ENCODE data around the gene LAMC3.
"Not testable (repeated sequence)": the region's sequence is repeated elsewhere in the genome, so short reads cannot be mapped to it uniquely, and the experiment has no call there.

LAMC3 gene

GRCh38 chr9:131098391-131099101 lies 89.6 kb downstream of the LAMC3 start:
- 89% methylated on average over 13 of the region's 13 CpGs for WGBS (ENCODE audit: insufficient coverage)
- peaks cover 0 to 16% (median 14%) of the 10 kb centered on the region in 4 experiments for H3K4me1 ChIP-seq (ENCODE audit: control extremely low read depth in 1 of 4, control insufficient read depth in 4 of 4, insufficient read depth in 4 of 4, low read length in 3 of 4)
- ChIA-PET POLR2A (interaction anchor here (0.6 kb wide), 1 partner anchor 13 kb away, joined by 3 read pairs; no protein-coding TSS in a partner anchor), CTCF (interaction anchor here (0.6 to 1.9 kb wide), 6 partner anchors 10 to 287 kb away, joined by 3 to 5 read pairs (median 4); partner anchors contain the start of gene NUP214)
- DNase-seq = no peak
- no peak overlapping the region for H3K4me3 ChIP-seq (ENCODE audit: control insufficient read depth in 1 of 7, extremely low read depth in 1 of 7, insufficient read depth in 4 of 7, low read depth in 2 of 7, low read length in 6 of 7)
- no peak overlapping the region for H3K27ac ChIP-seq (ENCODE audit: insufficient read depth in 1 of 2, low read depth in 1 of 2, low read length in 2 of 2, poor library complexity in 1 of 2, severe bottlenecking in 2 of 2)
- H3K9me3 ChIP-seq (ENCODE audit: control extremely low read depth in 1 of 5, control insufficient read depth in 4 of 5, insufficient read depth in 2 of 5, low read depth in 1 of 5, low read length in 4 of 5) = no peaks in the 10 kb centered on the region
- no peaks in the 10 kb centered on the region for H3K36me3 ChIP-seq (ENCODE audit: control insufficient read depth in 4 of 4, insufficient read depth in 4 of 4, low read length in 3 of 4)
- peaks cover 0 to 17% (median 15%) of the 10 kb centered on the region in 5 experiments for H3K27me3 ChIP-seq (replicated peaks in 2 of 5; ENCODE audit: control insufficient read depth in 4 of 5, insufficient read depth in 5 of 5, low read length in 4 of 5)

GRCh38 chr9:131099102-131099606 lies 90.2 kb downstream of the LAMC3 start:
- Histone ChIP-seq H3K27me3 (replicated peaks in 2 of 5; ENCODE audit: control insufficient read depth in 4 of 5, insufficient read depth in 5 of 5, low read length in 4 of 5) (peaks cover 0 to 16% (median 15%) of the 10 kb centered on the region in 5 experiments), H3K36me3 (ENCODE audit: control insufficient read depth in 4 of 4, insufficient read depth in 4 of 4, low read length in 3 of 4) (no peaks in the 10 kb centered on the region), H3K4me1 (ENCODE audit: control extremely low read depth in 1 of 4, control insufficient read depth in 4 of 4, insufficient read depth in 4 of 4, low read length in 3 of 4) (peaks cover 0 to 16% (median 14%) of the 10 kb centered on the region in 4 experiments), H3K9me3 (ENCODE audit: control extremely low read depth in 1 of 5, control insufficient read depth in 4 of 5, insufficient read depth in 2 of 5, low read depth in 1 of 5, low read length in 4 of 5) (no peaks in the 10 kb centered on the region), H3K27ac (ENCODE audit: insufficient read depth in 1 of 2, low read depth in 1 of 2, low read length in 2 of 2, poor library complexity in 1 of 2, severe bottlenecking in 2 of 2) (no peak overlapping the region), H3K4me3 (ENCODE audit: control insufficient read depth in 1 of 7, extremely low read depth in 1 of 7, insufficient read depth in 4 of 7, low read depth in 2 of 7, low read length in 6 of 7) (no peak overlapping the region)
- 100% methylated on average over 6 of the region's 8 CpGs for WGBS (ENCODE audit: insufficient coverage)
- CTCF ChIA-PET = interaction anchor here (0.6 to 1.9 kb wide), 5 partner anchors 9 to 288 kb away, joined by 3 to 5 read pairs (median 5); partner anchors contain the start of gene NUP214
- no peak for DNase-seq
- POLR2A ChIA-PET = interaction anchor here (0.6 kb wide), 1 partner anchor 12 kb away, joined by 3 read pairs; no protein-coding TSS in a partner anchor

DNA sequence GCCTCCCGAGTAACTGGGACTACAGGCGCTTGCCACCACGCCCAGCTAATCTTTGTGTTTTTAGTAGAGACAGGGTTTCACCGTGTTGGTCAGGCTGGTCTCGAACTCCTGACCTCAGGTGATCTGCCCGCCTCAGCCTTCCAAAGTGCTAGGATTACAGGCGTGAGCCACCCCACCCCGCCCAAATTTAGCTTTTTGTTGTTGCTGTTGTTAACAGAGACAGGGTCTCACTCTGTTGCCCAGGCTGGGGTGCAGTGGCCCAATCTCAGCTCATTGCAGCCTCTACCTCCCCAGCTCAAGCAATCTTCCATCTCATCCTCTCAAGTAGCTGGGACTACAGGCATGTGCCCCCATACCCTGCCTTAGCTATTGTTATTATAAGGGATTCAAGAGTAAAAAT lies 90.9 kb downstream of the LAMC3 start:
- whole genome bisulfite sequencing (ENCODE audit: insufficient coverage) = 96% methylated on average over 4 of the region's 8 CpGs
- H3K36me3 ChIP-seq (ENCODE audit: control insufficient read depth in 4 of 4, insufficient read depth in 4 of 4, low read length in 3 of 4); H3K9me3 ChIP-seq (ENCODE audit: control extremely low read depth in 1 of 5, control insufficient read depth in 4 of 5, insufficient read depth in 2 of 5, low read depth in 1 of 5, low read length in 4 of 5); DNase-seq; H3K4me3 ChIP-seq (ENCODE audit: control insufficient read depth in 1 of 7, extremely low read depth in 1 of 7, insufficient read depth in 4 of 7, low read depth in 2 of 7, low read length in 6 of 7); POLR2A ChIA-PET; H3K27ac ChIP-seq (ENCODE audit: insufficient read depth in 1 of 2, low read depth in 1 of 2, low read length in 2 of 2, poor library complexity in 1 of 2, severe bottlenecking in 2 of 2): not testable (repeated sequence)
- CTCF ChIA-PET = interaction anchor here (1.5 to 1.9 kb wide), 3 partner anchors 17 to 43 kb away, joined by 3 to 5 read pairs (median 5); partner anchors contain the start of gene NUP214
- H3K4me1 ChIP-seq (ENCODE audit: control extremely low read depth in 1 of 4, control insufficient read depth in 4 of 4, insufficient read depth in 4 of 4, low read length in 3 of 4) = peaks cover 0 to 16% (median 14%) of the 10 kb centered on the region in 4 experiments
- H3K27me3 ChIP-seq (replicated peaks in 2 of 5; ENCODE audit: control insufficient read depth in 4 of 5, insufficient read depth in 5 of 5, low read length in 4 of 5) = peaks cover 0 to 13% (median 10%) of the 10 kb centered on the region in 5 experiments

GRCh38 chr9:131100445-131100844 lies 91.5 kb downstream of the LAMC3 start:
- no peak for DNase-seq
- ChIA-PET POLR2A (no interaction called here), CTCF (interaction anchor here (0.6 to 1.9 kb wide), 2 partner anchors 43 to 1736 kb away, joined by 4 to 5 read pairs; no protein-coding TSS in a partner anchor)
- no peaks in the 10 kb centered on the region for H3K36me3 ChIP-seq (ENCODE audit: control insufficient read depth in 4 of 4, insufficient read depth in 4 of 4, low read length in 3 of 4)
- H3K4me3 ChIP-seq (ENCODE audit: control insufficient read depth in 1 of 7, extremely low read depth in 1 of 7, insufficient read depth in 4 of 7, low read depth in 2 of 7, low read length in 6 of 7) = no peak overlapping the region
- no peaks in the 10 kb centered on the region for H3K9me3 ChIP-seq (ENCODE audit: control extremely low read depth in 1 of 5, control insufficient read depth in 4 of 5, insufficient read depth in 2 of 5, low read depth in 1 of 5, low read length in 4 of 5)
- peaks cover 0 to 12% (median 6%) of the 10 kb centered on the region in 5 experiments for H3K27me3 ChIP-seq (replicated peaks in 2 of 5; ENCODE audit: control insufficient read depth in 4 of 5, insufficient read depth in 5 of 5, low read length in 4 of 5)
- H3K4me1 ChIP-seq (ENCODE audit: control extremely low read depth in 1 of 4, control insufficient read depth in 4 of 4, insufficient read depth in 4 of 4, low read length in 3 of 4) = peaks cover 0 to 16% (median 13%) of the 10 kb centered on the region in 4 experiments
- WGBS (ENCODE audit: insufficient coverage) = over 99% methylated on average over 8 of the region's 9 CpGs
- H3K27ac ChIP-seq (ENCODE audit: insufficient read depth in 1 of 2, low read depth in 1 of 2, low read length in 2 of 2, poor library complexity in 1 of 2, severe bottlenecking in 2 of 2) = no peak overlapping the region

- ChIA-PET CTCF (interaction anchor here (0.6 kb wide), 1 partner anchor 1736 kb away, joined by 4 read pairs; no protein-coding TSS in a partner anchor), POLR2A (interaction anchor here (0.6 kb wide), 1 partner anchor 116 kb away, joined by 3 read pairs; no protein-coding TSS in a partner anchor)
- H3K36me3 ChIP-seq (ENCODE audit: control insufficient read depth in 4 of 4, insufficient read depth in 4 of 4, low read length in 3 of 4) = no peaks in the 10 kb centered on the region
- no peak for DNase-seq
- H3K27ac ChIP-seq (ENCODE audit: insufficient read depth in 1 of 2, low read depth in 1 of 2, low read length in 2 of 2, poor library complexity in 1 of 2, severe bottlenecking in 2 of 2) = no peak overlapping the region
- H3K9me3 ChIP-seq (ENCODE audit: control extremely low read depth in 1 of 5, control insufficient read depth in 4 of 5, insufficient read depth in 2 of 5, low read depth in 1 of 5, low read length in 4 of 5) = no peaks in the 10 kb centered on the region
- H3K4me1 ChIP-seq (ENCODE audit: control extremely low read depth in 1 of 4, control insufficient read depth in 4 of 4, insufficient read depth in 4 of 4, low read length in 3 of 4) = peaks cover 0 to 9% (median 8%) of the 10 kb centered on the region in 4 experiments
- H3K27me3 ChIP-seq (replicated peaks in 2 of 5; ENCODE audit: control insufficient read depth in 4 of 5, insufficient read depth in 5 of 5, low read length in 4 of 5) = peaks cover 0 to 8% (median 0%) of the 10 kb centered on the region in 5 experiments
- WGBS (ENCODE audit: insufficient coverage) = 95% methylated on average over 11 of the region's 11 CpGs
- no peak overlapping the region for H3K4me3 ChIP-seq (ENCODE audit: control insufficient read depth in 1 of 7, extremely low read depth in 1 of 7, insufficient read depth in 4 of 7, low read depth in 2 of 7, low read length in 6 of 7)
These were observed 92.4 kb downstream of the LAMC3 start for GRCh38 chr9:131101207-131101964.

- no peak overlapping the region for H3K27ac ChIP-seq (ENCODE audit: insufficient read depth in 1 of 2, low read depth in 1 of 2, low read length in 2 of 2, poor library complexity in 1 of 2, severe bottlenecking in 2 of 2)
- H3K4me1 ChIP-seq (ENCODE audit: control extremely low read depth in 1 of 4, control insufficient read depth in 4 of 4, insufficient read depth in 4 of 4, low read length in 3 of 4) = peaks cover 0 to 6% (median 0%) of the 10 kb centered on the region in 4 experiments
- H3K36me3 ChIP-seq (ENCODE audit: control insufficient read depth in 4 of 4, insufficient read depth in 4 of 4, low read length in 3 of 4) = no peaks in the 10 kb centered on the region
- 96% methylated on average over 9 of the region's 9 CpGs for WGBS (ENCODE audit: insufficient coverage)
- POLR2A ChIA-PET = no interaction called here
- H3K27me3 ChIP-seq (replicated peaks in 2 of 5; ENCODE audit: control insufficient read depth in 4 of 5, insufficient read depth in 5 of 5, low read length in 4 of 5) = no peaks in the 10 kb centered on the region
- no peak for DNase-seq
- no peak overlapping the region for H3K4me3 ChIP-seq (ENCODE audit: control insufficient read depth in 1 of 7, extremely low read depth in 1 of 7, insufficient read depth in 4 of 7, low read depth in 2 of 7, low read length in 6 of 7)
- H3K9me3 ChIP-seq (ENCODE audit: control extremely low read depth in 1 of 5, control insufficient read depth in 4 of 5, insufficient read depth in 2 of 5, low read depth in 1 of 5, low read length in 4 of 5) = no peaks in the 10 kb centered on the region
- CTCF ChIA-PET = interaction anchor here (0.8 kb wide), 1 partner anchor 40 kb away, joined by 3 read pairs; no protein-coding TSS in a partner anchor
These were observed 94.0 kb downstream of the LAMC3 start for GRCh38 chr9:131103024-131103423.

Data from common myeloid progenitor, CD34-positive (primary cell).